ENCODE measurements around the gene HOXD3.

Gene HOXD3

DNA sequence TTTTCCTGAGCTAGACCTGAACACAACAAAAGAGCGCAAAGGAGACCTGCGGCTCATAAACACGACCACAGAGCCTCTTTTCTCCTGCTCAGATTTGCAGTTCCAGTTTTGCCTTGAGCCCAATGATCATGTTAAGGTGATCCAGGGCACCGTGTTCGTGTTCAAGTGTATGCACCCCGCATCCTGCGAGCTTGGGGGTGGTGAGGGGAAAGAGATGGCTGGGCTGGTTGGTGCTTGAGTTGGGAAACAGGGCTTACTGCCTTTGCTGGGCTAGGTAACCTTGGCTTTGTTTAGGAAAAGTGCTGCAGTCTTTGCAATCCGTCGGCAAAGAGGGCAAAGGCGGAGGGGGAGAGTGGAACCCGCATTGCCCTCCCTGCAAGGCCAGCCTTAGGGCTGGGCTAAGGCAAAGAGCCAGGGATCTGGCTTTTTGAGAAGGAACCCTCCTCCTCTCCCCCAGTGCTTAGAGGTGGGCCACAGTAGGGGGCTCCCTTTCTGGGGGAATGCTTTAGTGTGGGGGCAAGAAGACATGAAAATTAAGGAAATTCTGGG lies 39.2 kb upstream of the HOXD3 start:
- no peak for DNase-seq (ENCODE audit: low spot score)
- TF ChIP-seq CTCF (IDR thresholded peaks at IDR 0.05; ENCODE audit: extremely low read depth, missing control alignments) = no peak

GRCh38 chr2:176118601-176119339 lies 38.3 kb upstream of the HOXD3 start:
- no peak for TF ChIP-seq CTCF (IDR thresholded peaks at IDR 0.05; ENCODE audit: extremely low read depth, missing control alignments)
- no peak for DNase-seq (ENCODE audit: low spot score)

- TF ChIP-seq CTCF (IDR thresholded peaks at IDR 0.05; ENCODE audit: extremely low read depth, missing control alignments) = no peak
- DNase-seq (ENCODE audit: low spot score) = no peak
Observed at GRCh38 chr2:176120364-176121189, 36.5 kb upstream of the HOXD3 start.

DNA sequence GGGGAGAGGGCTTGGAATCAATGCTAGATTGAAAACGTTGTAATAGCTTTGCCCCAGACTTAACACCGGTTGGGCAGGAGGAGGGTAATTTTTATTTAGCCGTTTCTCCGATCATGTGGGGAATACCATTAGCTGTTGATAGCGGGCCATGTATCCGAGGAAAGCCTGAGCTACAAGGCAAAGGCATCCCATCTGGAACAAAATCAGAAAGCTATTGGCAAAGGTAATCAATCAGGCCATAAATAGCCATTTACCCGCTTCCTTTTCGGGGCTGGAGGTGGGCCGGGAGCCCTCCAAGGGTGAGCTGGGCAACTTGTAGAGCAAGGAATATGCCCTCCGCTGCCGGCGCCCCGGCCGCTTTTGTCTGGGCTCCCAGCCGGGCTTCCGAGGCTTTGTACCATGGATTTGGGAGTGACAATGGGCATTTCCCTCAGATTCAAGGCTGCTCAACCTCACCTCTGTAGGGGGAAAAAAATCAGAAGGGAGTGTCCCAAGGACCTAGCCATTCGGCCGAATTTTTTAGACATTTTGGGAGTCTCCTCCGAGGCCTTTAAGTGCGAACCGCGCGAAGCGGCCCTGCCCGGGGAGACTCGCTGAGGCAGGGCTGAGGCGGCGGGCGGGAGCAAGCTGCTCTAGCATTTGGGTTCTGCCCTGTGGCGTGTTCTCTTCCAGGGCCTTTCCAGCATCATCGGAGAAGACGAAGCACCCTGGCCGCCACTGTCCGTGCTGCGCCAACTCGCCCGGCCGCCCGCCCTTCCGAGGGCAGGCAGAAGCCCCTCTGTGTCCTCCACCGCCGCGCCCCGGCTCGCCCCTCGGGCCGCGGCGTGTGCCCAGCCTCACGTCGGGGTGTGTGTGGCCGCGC lies 35.7 kb upstream of the HOXD3 start:
- TF ChIP-seq CTCF (IDR thresholded peaks at IDR 0.05; ENCODE audit: extremely low read depth, missing control alignments) = no peak
- DNase-seq (ENCODE audit: low spot score) = no peak

DNA sequence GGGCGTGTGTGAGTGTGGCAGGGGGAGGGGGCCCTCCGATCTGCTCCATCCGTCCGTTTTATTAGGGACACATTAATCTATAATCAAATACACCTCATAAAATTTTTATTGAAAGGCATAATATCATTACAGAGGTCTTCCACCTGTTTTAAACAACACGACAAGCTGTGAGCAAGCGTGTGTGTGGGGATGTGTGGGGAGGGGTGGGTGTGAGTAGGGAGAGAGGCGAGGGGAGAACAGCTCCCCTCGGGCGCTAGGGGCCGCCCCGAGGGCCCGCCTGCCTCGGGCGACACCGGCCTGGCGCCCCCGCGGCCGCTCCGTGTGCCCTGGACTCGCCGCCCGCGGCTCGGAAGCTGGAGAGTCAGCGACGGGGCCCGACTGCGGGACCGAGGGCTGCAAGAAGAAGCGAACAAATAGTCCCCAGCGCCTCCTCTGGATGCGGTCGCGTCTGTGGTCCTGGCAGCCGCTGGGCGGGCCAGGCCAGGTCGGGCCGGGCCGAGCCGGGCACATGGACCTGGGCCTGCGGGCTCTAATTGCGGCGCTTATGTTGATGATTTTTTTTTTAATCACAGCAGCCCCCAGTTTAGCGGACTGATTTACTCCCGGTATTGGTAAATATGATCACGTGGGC lies 34.9 kb upstream of the HOXD3 start:
- TF ChIP-seq CTCF (IDR thresholded peaks at IDR 0.05; ENCODE audit: extremely low read depth, missing control alignments) = no peak

GRCh38 chr2:176122683-176123410 lies 34.3 kb upstream of the HOXD3 start, which contains the start of gene HOXD9:
TSS of gene HOXD9 (plus strand) at chr2:176122719. CDS start at chr2:176122769, 50 bp downstream.
- DNase-seq (ENCODE audit: low spot score) = no peak
- no peak for TF ChIP-seq CTCF (IDR thresholded peaks at IDR 0.05; ENCODE audit: extremely low read depth, missing control alignments)

More for the DNA sequence above, 34.9 kb upstream of the HOXD3 start:
- no peak for DNase-seq (ENCODE audit: low spot score)

Measured in GM20000 (cell line).